Hematopoietic multipotent progenitor cell (in vitro differentiated cells): ENCODE results near the gene ATRNL1. TPM values are rescaled to one million over a fixed set of nuclear protein-coding genes. Genes with fewer than 3 reads are reported as not detected.

ENCODE experiments used
- DNase-seq, 3 donors: peaks; one replicate each; pipeline ENCODE4 v3.0.0-alpha.2; 2011 to 2015; ENCODE audit warnings: low read depth in 2 of 3, low spot score in 2 of 3
- total RNA-seq: library from RNA; depleted of rRNA; stranded (reverse); fragments of >200 nt; gene quantifications from one replicate; pipeline ENCODE4 v1.2.3, GENCODE V29; 2012

The ATRNL1 gene
- total RNA-seq, 1 donor, result under 0.01 TPM

GRCh38 chr10:115939101-115939854 is 846.1 kb downstream of the ATRNL1 start:
- DNase-seq, result no peak

- no peak for DNase-seq
These were observed 848.2 kb downstream of the ATRNL1 start for GRCh38 chr10:115941361-115941771.

GRCh38 chr10:115942101-115942500 is 848.9 kb downstream of the ATRNL1 start:
- no peak for DNase-seq

- no peak for DNase-seq
These were observed 851.4 kb downstream of the ATRNL1 start for GRCh38 chr10:115944538-115944937.

GRCh38 chr10:115945701-115946445 is 852.7 kb downstream of the ATRNL1 start:
- no peak for DNase-seq

GRCh38 chr10:115947104-115947503 is 853.9 kb downstream of the ATRNL1 start:
- no peak for DNase-seq

GRCh38 chr10:115948465-115948864 is 855.3 kb downstream of the ATRNL1 start:
- no peak for DNase-seq

GRCh38 chr10:115949282-115949844 is 856.2 kb downstream of the ATRNL1 start:
- no peak for DNase-seq

GRCh38 chr10:115950320-115950719 is 857.2 kb downstream of the ATRNL1 start:
- no peak for DNase-seq

- DNase-seq, result no peak
These were observed 858.1 kb downstream of the ATRNL1 start for GRCh38 chr10:115951242-115951641.

- DNase-seq, result no peak
These were observed 860.1 kb downstream of the ATRNL1 start for GRCh38 chr10:115953281-115953680.

- no peak for DNase-seq
These were observed 860.8 kb downstream of the ATRNL1 start for GRCh38 chr10:115953968-115954367.

- DNase-seq, result no peak
These were observed 863.3 kb downstream of the ATRNL1 start for GRCh38 chr10:115956225-115957011.

- DNase-seq, result no peak
These were observed 863.8 kb downstream of the ATRNL1 start for GRCh38 chr10:115957012-115957399.

- DNase-seq, result no peak
These were observed 864.7 kb downstream of the ATRNL1 start for GRCh38 chr10:115957786-115958442.

- peak in 2 of 3 donors; percentile 16 to 23 for DNase-seq
These were observed 870.7 kb downstream of the ATRNL1 start for GRCh38 chr10:115963848-115964247.

- DNase-seq, result no peak
These were observed 871.7 kb downstream of the ATRNL1 start for GRCh38 chr10:115964827-115965226.

- peak in 2 of 3 donors; percentile 12 to 36 for DNase-seq
These were observed 872.2 kb downstream of the ATRNL1 start for GRCh38 chr10:115965376-115965775.

- DNase-seq, result no peak
These were observed 875.1 kb downstream of the ATRNL1 start for GRCh38 chr10:115968236-115968635.

GRCh38 chr10:115969591-115969990 is 876.4 kb downstream of the ATRNL1 start:
- DNase-seq, result no peak
